Astrocyte (in vitro differentiated cells and primary cell): ENCODE data around the gene NLRP10.

Experiments
- EZH2 ChIP-seq: IDR thresholded peaks from 2 replicates; pipeline ENCODE4 v1.6.1; 2012; ENCODE audit warnings: mild to moderate bottlenecking, low read length, inconsistent platforms; ENCODE audit not compliant: insufficient read depth
- TF ChIP-seq, protein P1 (sequence below): IDR thresholded peaks from 2 replicates; pipeline ENCODE4 v1.5.1; 2011; ENCODE audit warnings: low read depth, mild to moderate bottlenecking, inconsistent platforms, low read length, moderate library complexity; ENCODE audit not compliant: insufficient read depth

DNA sequence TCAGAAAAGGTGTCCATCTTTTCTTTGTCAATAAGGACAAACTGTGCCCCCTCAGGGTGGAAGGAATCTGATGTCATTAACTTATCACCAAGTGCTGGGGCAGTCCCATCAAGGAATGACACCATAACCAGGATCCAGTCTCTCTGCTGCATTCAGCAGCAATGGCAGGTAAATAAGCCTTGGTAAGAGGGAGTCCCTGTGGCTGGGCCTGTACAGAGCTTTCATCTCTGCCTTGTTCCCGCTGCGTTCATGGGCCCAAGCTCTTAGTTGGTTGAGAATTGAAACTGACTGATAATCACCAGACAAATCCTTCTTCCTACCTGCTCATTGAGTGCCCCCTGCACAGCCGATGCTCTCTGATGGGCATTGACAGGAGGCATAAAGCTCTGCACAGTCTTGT is 44.6 kb upstream of the NLRP10 start:
- TF ChIP-seq, protein P1, sequence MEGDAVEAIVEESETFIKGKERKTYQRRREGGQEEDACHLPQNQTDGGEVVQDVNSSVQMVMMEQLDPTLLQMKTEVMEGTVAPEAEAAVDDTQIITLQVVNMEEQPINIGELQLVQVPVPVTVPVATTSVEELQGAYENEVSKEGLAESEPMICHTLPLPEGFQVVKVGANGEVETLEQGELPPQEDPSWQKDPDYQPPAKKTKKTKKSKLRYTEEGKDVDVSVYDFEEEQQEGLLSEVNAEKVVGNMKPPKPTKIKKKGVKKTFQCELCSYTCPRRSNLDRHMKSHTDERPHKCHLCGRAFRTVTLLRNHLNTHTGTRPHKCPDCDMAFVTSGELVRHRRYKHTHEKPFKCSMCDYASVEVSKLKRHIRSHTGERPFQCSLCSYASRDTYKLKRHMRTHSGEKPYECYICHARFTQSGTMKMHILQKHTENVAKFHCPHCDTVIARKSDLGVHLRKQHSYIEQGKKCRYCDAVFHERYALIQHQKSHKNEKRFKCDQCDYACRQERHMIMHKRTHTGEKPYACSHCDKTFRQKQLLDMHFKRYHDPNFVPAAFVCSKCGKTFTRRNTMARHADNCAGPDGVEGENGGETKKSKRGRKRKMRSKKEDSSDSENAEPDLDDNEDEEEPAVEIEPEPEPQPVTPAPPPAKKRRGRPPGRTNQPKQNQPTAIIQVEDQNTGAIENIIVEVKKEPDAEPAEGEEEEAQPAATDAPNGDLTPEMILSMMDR = no peak
- TF ChIP-seq EZH2 = no peak
